M059J (cell line): ENCODE measurements around the gene TUBGCP5. TPM values are rescaled to one million over a fixed set of nuclear protein-coding genes. Genes with fewer than 3 reads are reported as not detected.

Experiments
- DNase-seq: peaks from one replicate; pipeline ENCODE4 v3.0.0-alpha.2; 2012; ENCODE audit warnings: low read depth
- total RNA-seq: library from RNA; depleted of rRNA; stranded (reverse); fragments of >200 nt; shearing (Covaris generic); gene quantifications from 2 replicates; pipeline ENCODE4 v1.2.3, GENCODE V29; 2014; rRNA removed

TUBGCP5 gene
- total RNA-seq, 1 experiment from 2014 or later, result 20.8 TPM

GRCh38 chr15:22952796-22953579, 86.4 kb downstream of the TUBGCP5 start:
- DNase-seq, result no peak

DNA sequence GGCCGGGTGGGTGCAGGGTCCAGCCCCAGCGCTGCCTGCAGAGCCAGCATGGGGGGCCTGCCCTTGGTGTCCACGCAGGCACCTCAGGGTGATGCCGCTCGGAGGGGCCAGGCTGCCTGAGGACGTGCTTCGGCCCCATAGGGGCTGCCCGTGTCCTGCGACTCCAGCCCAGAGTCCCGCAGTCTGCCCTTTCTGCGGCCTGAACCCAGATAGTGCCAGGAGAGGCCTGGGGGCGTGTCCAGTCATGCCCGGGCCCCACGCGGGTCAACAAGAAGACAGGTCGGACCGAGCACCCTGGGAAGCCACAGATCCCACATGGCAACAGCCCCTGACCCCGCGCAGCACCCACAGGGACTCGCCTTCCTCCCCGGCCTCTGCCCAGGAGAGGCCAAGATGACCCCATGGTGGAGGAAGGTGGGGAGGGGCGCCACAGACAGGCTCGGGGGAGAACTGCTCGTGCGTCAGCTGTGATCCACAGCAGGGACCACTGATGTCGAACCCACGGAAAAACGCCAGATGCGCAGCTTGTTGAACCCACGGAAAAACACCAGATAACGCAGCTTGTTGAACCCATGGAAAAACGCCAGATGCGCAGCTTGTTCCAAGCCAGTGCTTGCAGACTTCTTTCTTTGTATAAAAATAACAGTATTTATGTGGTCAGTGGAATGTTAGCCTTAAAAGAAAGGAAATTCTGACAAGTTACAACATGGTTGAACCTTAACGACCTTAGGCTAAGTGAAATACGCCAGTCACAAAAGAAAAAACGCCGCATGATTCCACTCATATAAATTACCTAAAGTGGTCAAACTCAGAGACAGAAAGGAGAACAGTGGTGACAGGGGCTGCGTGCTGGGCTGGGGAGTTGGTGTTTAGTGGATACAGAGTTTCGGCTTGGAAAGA, 87.7 kb downstream of the TUBGCP5 start:
- DNase-seq, result no peak

DNA sequence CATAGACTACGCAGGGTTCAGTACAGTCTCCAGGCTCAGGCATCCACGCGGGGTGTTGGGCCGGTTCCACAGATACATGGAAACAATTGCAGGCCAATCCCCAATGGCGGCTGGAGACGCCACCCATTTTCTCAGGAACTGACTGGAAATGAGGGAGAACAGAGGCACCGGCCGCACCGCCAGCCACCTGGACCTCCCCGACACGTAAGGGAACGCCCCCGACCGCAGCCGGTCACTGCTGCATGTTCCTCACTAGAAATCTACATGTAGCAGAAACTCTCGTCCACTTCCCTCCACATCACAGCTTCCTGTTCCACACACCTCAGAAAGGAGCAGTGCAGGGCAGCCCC, 88.4 kb downstream of the TUBGCP5 start:
- no peak for DNase-seq

GRCh38 chr15:22950256-22950990, 88.9 kb downstream of the TUBGCP5 start:
- DNase-seq, result no peak

Other genes with a start within 250 kb of the TUBGCP5 start
- 99.7 and 120 TPM in 2 replicates for gene NIPA2, start 200.9 kb downstream of the TUBGCP5 start, total RNA-seq
- gene CYFIP1, start 59.2 kb downstream of the TUBGCP5 start, total RNA-seq, result 37.2 and 75.5 TPM in 2 replicates
- gene GOLGA6L1, start 97.3 kb upstream of the TUBGCP5 start, total RNA-seq, result not detected in 2 replicates